WTC11 (cell line): ENCODE data around the gene RIMBP2.

Experiments
- MXD4 ChIP-seq: fragments of 250-450 bp; sonication (Bioruptor Pico); IDR thresholded peaks from 2 replicates; pipeline ENCODE4 v1.8.0; 2021; ENCODE audit warnings: mild to moderate bottlenecking, moderate library complexity, borderline replicate concordance
- NR2C2 ChIP-seq: sonication (generic); formaldehyde crosslinking; IDR thresholded peaks from 2 replicates; pipeline ENCODE4 v1.8.0; 2022; ENCODE audit warnings: mild to moderate bottlenecking, missing genetic modification reagents
- TEAD4 ChIP-seq: sonication (generic); formaldehyde crosslinking; IDR thresholded peaks from 2 replicates; pipeline ENCODE4 v1.8.0; 2022; ENCODE audit warnings: mild to moderate bottlenecking, missing genetic modification reagents
- ZNF263 ChIP-seq: sonication (generic); formaldehyde crosslinking; IDR thresholded peaks from 2 replicates; pipeline ENCODE4 v1.8.1; 2022; ENCODE audit warnings: low read depth, mild to moderate bottlenecking, moderate library complexity, missing genetic modification reagents
- TF ChIP-seq, protein P1 (sequence below): sonication (generic); formaldehyde crosslinking; IDR thresholded peaks from 2 replicates; pipeline ENCODE4 v1.8.1; 2022; ENCODE audit warnings: low read depth, mild to moderate bottlenecking, moderate library complexity, missing genetic modification reagents, borderline replicate concordance
- TF ChIP-seq, protein P2 (sequence below): fragments of 200-600 bp; IDR thresholded peaks from 2 replicates; pipeline ENCODE4 v1.8.0; 2022; ENCODE audit warnings: antibody characterized with exemption
- TF ChIP-seq, protein P3 (sequence below): fragments of 250-450 bp; sonication (Bioruptor Pico); IDR thresholded peaks from 2 replicates; pipeline ENCODE4 v1.9.0; 2021; ENCODE audit warnings: mild to moderate bottlenecking, borderline replicate concordance
- TF ChIP-seq, protein P4 (sequence below): sonication (generic); formaldehyde crosslinking; IDR thresholded peaks from 2 replicates; pipeline ENCODE4 v1.8.0; 2022; ENCODE audit warnings: mild to moderate bottlenecking, missing genetic modification reagents
- TF ChIP-seq, protein P5 (sequence below): sonication (generic); formaldehyde crosslinking; IDR thresholded peaks from 2 replicates; pipeline ENCODE4 v1.8.1; 2023; ENCODE audit warnings: mild to moderate bottlenecking, missing genetic modification reagents, moderate library complexity
- TF ChIP-seq, protein P6 (sequence below): sonication (generic); formaldehyde crosslinking; IDR thresholded peaks from 2 replicates; pipeline ENCODE4 v1.8.1; 2023; ENCODE audit warnings: mild to moderate bottlenecking, missing genetic modification reagents, moderate library complexity
- TF ChIP-seq, protein P7 (sequence below): sonication (generic); formaldehyde crosslinking; IDR thresholded peaks from 2 replicates; pipeline ENCODE4 v1.8.1; 2022; ENCODE audit warnings: low read depth, missing genetic modification reagents, borderline replicate concordance

DNA sequence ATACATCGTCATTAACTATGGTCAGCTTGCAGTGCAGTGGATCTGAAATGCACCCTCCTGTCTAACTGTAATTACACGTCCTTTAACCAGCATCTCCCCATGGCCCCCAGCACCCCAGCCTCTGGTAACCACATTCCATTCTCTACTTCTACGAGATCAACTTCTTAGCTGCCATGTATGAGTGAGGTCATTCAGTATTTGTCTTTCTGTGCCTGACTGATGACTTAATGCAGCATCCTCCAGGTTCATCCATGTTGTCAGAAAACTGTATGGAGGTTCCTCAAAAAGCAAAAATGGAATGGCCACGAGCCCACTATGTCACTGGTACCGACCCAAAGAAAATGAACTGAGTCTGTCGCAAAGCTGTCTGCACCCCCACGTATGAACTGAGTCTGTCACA, 107.3 kb downstream of the RIMBP2 start:
- no peak for TF ChIP-seq TEAD4 (CRISPR knock-in tag)
- TF ChIP-seq, protein P1, sequence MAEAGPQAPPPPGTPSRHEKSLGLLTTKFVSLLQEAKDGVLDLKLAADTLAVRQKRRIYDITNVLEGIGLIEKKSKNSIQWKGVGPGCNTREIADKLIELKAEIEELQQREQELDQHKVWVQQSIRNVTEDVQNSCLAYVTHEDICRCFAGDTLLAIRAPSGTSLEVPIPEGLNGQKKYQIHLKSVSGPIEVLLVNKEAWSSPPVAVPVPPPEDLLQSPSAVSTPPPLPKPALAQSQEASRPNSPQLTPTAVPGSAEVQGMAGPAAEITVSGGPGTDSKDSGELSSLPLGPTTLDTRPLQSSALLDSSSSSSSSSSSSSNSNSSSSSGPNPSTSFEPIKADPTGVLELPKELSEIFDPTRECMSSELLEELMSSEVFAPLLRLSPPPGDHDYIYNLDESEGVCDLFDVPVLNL (CRISPR knock-in tag), result no peak
- TF ChIP-seq, protein P2, sequence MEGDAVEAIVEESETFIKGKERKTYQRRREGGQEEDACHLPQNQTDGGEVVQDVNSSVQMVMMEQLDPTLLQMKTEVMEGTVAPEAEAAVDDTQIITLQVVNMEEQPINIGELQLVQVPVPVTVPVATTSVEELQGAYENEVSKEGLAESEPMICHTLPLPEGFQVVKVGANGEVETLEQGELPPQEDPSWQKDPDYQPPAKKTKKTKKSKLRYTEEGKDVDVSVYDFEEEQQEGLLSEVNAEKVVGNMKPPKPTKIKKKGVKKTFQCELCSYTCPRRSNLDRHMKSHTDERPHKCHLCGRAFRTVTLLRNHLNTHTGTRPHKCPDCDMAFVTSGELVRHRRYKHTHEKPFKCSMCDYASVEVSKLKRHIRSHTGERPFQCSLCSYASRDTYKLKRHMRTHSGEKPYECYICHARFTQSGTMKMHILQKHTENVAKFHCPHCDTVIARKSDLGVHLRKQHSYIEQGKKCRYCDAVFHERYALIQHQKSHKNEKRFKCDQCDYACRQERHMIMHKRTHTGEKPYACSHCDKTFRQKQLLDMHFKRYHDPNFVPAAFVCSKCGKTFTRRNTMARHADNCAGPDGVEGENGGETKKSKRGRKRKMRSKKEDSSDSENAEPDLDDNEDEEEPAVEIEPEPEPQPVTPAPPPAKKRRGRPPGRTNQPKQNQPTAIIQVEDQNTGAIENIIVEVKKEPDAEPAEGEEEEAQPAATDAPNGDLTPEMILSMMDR, result no peak
- TF ChIP-seq MXD4 (CRISPR knock-in tag), result no peak
- TF ChIP-seq, protein P3, sequence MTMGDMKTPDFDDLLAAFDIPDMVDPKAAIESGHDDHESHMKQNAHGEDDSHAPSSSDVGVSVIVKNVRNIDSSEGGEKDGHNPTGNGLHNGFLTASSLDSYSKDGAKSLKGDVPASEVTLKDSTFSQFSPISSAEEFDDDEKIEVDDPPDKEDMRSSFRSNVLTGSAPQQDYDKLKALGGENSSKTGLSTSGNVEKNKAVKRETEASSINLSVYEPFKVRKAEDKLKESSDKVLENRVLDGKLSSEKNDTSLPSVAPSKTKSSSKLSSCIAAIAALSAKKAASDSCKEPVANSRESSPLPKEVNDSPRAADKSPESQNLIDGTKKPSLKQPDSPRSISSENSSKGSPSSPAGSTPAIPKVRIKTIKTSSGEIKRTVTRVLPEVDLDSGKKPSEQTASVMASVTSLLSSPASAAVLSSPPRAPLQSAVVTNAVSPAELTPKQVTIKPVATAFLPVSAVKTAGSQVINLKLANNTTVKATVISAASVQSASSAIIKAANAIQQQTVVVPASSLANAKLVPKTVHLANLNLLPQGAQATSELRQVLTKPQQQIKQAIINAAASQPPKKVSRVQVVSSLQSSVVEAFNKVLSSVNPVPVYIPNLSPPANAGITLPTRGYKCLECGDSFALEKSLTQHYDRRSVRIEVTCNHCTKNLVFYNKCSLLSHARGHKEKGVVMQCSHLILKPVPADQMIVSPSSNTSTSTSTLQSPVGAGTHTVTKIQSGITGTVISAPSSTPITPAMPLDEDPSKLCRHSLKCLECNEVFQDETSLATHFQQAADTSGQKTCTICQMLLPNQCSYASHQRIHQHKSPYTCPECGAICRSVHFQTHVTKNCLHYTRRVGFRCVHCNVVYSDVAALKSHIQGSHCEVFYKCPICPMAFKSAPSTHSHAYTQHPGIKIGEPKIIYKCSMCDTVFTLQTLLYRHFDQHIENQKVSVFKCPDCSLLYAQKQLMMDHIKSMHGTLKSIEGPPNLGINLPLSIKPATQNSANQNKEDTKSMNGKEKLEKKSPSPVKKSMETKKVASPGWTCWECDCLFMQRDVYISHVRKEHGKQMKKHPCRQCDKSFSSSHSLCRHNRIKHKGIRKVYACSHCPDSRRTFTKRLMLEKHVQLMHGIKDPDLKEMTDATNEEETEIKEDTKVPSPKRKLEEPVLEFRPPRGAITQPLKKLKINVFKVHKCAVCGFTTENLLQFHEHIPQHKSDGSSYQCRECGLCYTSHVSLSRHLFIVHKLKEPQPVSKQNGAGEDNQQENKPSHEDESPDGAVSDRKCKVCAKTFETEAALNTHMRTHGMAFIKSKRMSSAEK, result no peak
- TF ChIP-seq, protein P4, sequence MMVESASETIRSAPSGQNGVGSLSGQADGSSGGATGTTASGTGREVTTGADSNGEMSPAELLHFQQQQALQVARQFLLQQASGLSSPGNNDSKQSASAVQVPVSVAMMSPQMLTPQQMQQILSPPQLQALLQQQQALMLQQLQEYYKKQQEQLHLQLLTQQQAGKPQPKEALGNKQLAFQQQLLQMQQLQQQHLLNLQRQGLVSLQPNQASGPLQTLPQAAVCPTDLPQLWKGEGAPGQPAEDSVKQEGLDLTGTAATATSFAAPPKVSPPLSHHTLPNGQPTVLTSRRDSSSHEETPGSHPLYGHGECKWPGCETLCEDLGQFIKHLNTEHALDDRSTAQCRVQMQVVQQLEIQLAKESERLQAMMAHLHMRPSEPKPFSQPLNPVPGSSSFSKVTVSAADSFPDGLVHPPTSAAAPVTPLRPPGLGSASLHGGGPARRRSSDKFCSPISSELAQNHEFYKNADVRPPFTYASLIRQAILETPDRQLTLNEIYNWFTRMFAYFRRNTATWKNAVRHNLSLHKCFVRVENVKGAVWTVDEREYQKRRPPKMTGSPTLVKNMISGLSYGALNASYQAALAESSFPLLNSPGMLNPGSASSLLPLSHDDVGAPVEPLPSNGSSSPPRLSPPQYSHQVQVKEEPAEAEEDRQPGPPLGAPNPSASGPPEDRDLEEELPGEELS (CRISPR knock-in tag), result no peak
- TF ChIP-seq, protein P5, sequence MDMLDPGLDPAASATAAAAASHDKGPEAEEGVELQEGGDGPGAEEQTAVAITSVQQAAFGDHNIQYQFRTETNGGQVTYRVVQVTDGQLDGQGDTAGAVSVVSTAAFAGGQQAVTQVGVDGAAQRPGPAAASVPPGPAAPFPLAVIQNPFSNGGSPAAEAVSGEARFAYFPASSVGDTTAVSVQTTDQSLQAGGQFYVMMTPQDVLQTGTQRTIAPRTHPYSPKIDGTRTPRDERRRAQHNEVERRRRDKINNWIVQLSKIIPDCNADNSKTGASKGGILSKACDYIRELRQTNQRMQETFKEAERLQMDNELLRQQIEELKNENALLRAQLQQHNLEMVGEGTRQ (CRISPR knock-in tag), result no peak
- no peak for TF ChIP-seq NR2C2 (CRISPR knock-in tag)
- TF ChIP-seq, protein P6, sequence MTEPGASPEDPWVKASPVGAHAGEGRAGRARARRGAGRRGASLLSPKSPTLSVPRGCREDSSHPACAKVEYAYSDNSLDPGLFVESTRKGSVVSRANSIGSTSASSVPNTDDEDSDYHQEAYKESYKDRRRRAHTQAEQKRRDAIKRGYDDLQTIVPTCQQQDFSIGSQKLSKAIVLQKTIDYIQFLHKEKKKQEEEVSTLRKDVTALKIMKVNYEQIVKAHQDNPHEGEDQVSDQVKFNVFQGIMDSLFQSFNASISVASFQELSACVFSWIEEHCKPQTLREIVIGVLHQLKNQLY (CRISPR knock-in tag), result no peak
- TF ChIP-seq ZNF263, result no peak
- TF ChIP-seq, protein P7, sequence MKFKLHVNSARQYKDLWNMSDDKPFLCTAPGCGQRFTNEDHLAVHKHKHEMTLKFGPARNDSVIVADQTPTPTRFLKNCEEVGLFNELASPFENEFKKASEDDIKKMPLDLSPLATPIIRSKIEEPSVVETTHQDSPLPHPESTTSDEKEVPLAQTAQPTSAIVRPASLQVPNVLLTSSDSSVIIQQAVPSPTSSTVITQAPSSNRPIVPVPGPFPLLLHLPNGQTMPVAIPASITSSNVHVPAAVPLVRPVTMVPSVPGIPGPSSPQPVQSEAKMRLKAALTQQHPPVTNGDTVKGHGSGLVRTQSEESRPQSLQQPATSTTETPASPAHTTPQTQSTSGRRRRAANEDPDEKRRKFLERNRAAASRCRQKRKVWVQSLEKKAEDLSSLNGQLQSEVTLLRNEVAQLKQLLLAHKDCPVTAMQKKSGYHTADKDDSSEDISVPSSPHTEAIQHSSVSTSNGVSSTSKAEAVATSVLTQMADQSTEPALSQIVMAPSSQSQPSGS (CRISPR knock-in tag), result no peak
